Left lung (tissue), 10 donors: ENCODE measurements around the gene EIF6. TPM values are rescaled to one million over a fixed set of nuclear protein-coding genes. Genes with fewer than 3 reads are reported as not detected.

ENCODE experiments used
- ATAC-seq: fragments of 200-7000 bp; cut with Tn5 transposase; one replicate; pipeline ENCODE4 v1.9.1; 2020; ENCODE audit warnings: moderate library complexity
- DNase-seq, 4 donors: peaks; one replicate each; pipeline ENCODE4 v3.0.0-alpha.2; 2013 to 2020
- H3K27ac ChIP-seq, 2 donors: fragments of 200-600 bp; sonication (generic) in 1 of 2; one replicate each; pipeline versions ENCODE4 v1.5.0 to v1.8.0; 2020 to 2021
- H3K27me3 ChIP-seq, 2 donors: fragments of 200-600 bp; sonication (generic) in 1 of 2; one replicate each; pipeline versions ENCODE4 v1.5.0 to v1.8.0; 2020 to 2021
- H3K36me3 ChIP-seq, 2 donors: fragments of 200-600 bp; sonication (generic) in 1 of 2; one replicate each; pipeline versions ENCODE4 v1.5.0 to v1.8.0; 2020 to 2021
- H3K4me1 ChIP-seq, 2 donors: fragments of 200-600 bp; one replicate each; pipeline ENCODE4 v1.8.0; 2021
- H3K4me3 ChIP-seq, 2 donors: fragments of 200-600 bp; sonication (generic) in 1 of 2; one replicate each; pipeline versions ENCODE4 v1.5.0 to v1.8.0; 2020 to 2021; ENCODE audit warnings: mild to moderate bottlenecking in 1 of 2
- H3K9me3 ChIP-seq, 2 donors: fragments of 200-600 bp; sonication (generic) in 1 of 2; one replicate each; pipeline versions ENCODE4 v1.5.0 to v1.8.0; 2020 to 2021
- intact Hi-C, 2 donors: fragments of 100-400 bp; cut with DNase I; formaldehyde crosslinking; loops; one replicate each; pipeline versions ENCODE4 v1.11.2 to v1.14.2; 2022
- polyA plus RNA-seq, 6 donors: library from polyadenylated mRNA; unstranded; fragments of 120-200 nt; gene quantifications; one replicate each; pipeline ENCODE4 v1.2.1, GENCODE V29; 2013; ENCODE audit not compliant: insufficient read length in 6 of 6
- total RNA-seq, 2 donors: library from RNA; stranded (reverse); fragmentation: NEBNext Ultra II Directional; extraction: Animal tissue kit (Norgen Biotek cat#: 25700); gene quantifications; one replicate each; pipeline ENCODE4 v1.2.1, GENCODE V29; 2021
- TF ChIP-seq, protein P1 (sequence below), 2 donors: fragments of 200-600 bp; sonication (generic) in 1 of 2; IDR thresholded peaks; one replicate each; pipeline versions ENCODE4 v1.5.0 to v1.8.0; 2021; ENCODE audit warnings: antibody characterized with exemption in 2 of 2
- donor health status: DM: no; HTN: yes; CAD: no.
- donor health status: DM: no; HTN: no; CAD: no.

Gene EIF6
- total and polyA plus RNA-seq, 8 donors = 95.6 to 111 (median 107) TPM

DNA sequence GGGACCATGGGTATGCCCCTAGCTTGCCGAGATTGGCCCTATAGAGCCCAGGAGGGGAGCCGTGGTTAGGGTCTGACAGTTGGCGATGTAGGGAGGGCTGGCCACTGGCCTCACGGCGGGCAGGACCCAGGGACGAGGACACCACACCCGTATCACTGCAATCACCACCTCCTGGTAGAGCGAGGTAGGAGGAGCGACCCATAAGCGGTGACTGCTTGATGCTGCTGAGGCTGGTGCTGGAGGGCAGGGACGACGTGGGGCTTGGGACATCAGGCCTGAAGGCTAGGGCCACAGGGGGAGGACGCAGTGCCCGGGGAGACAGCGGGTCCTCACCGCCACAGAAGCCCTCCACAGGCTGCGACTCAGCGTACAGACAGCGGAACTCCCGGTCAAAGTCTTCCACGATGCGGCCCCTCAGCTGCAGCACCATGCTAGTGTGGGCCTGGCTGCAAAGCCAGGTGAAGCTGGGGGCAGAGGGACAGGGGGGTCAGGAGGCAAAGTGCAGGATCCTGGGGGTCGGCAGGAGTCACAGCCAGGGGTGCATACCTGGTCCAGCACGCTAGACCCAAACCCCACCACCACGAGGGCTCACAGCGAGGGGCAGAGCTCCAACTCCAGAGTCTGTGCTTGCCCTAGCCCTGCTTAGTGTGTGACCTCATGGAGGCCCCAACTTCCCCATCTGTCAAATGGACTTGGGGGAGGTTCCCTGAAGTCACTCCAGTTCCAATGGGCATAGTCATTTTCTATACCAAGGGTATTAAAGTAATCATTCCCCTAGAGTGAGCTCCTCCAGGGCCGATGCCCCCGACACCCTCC lies 3.1 kb upstream of the EIF6 start:
- peak in 1 of 4 donors; percentile 72 for DNase-seq
- H3K27ac ChIP-seq = no peak overlapping the region
- peaks cover 10 to 19% of the 10 kb centered on the region in 2 donors for H3K4me1 ChIP-seq
- intact Hi-C loops = no loop called here
- ATAC-seq = no peak
- no peaks in the 10 kb centered on the region for H3K9me3 ChIP-seq
- H3K4me3 ChIP-seq = no peak overlapping the region
- TF ChIP-seq, protein P1, sequence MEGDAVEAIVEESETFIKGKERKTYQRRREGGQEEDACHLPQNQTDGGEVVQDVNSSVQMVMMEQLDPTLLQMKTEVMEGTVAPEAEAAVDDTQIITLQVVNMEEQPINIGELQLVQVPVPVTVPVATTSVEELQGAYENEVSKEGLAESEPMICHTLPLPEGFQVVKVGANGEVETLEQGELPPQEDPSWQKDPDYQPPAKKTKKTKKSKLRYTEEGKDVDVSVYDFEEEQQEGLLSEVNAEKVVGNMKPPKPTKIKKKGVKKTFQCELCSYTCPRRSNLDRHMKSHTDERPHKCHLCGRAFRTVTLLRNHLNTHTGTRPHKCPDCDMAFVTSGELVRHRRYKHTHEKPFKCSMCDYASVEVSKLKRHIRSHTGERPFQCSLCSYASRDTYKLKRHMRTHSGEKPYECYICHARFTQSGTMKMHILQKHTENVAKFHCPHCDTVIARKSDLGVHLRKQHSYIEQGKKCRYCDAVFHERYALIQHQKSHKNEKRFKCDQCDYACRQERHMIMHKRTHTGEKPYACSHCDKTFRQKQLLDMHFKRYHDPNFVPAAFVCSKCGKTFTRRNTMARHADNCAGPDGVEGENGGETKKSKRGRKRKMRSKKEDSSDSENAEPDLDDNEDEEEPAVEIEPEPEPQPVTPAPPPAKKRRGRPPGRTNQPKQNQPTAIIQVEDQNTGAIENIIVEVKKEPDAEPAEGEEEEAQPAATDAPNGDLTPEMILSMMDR (IDR thresholded peaks at IDR 0.05) = no peak
- no peaks in the 10 kb centered on the region for H3K36me3 ChIP-seq
- H3K27me3 ChIP-seq = peaks cover 0 to 13% of the 10 kb centered on the region in 2 donors

DNA sequence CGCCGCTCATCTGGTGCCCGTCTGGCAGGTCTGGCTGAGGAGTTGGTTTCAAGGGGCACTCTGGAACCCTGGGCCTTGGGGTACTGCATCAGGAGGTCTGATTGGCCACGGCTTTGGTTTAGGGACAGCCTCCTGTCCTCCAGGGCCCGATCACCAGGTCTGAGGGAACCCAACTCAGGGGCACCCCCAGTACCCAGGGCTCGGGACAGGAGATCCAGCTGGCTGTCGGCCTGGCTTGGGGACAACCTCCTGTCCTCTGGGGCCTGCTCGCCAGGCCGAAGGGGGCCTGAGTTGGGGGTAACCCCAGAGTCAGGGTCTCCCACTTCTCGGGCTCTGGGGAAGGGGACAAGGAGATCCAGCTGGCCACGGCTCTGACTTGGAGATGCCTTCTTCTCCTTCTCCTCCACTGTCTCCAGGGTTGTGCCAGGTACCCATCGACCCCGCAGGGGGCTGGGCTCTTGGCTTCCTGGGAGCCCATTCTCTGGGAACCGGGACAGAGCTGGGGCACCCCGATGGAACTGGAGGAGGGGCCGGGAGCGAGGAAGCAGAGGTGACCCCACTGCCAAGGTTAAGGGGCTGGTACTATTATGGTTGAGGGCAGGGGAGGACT lies 2.4 kb upstream of the EIF6 start:
- intact Hi-C loops = no loop called here
- Histone ChIP-seq H3K27me3 (peaks cover 0 to 6% of the 10 kb centered on the region in 2 donors), H3K9me3 (no peaks in the 10 kb centered on the region), H3K36me3 (peaks cover 0 to 4% of the 10 kb centered on the region in 2 donors), H3K4me1 (peaks cover 10 to 22% of the 10 kb centered on the region in 2 donors), H3K27ac (no peak overlapping the region), H3K4me3 (no peak overlapping the region)
- TF ChIP-seq, protein P1 (IDR thresholded peaks at IDR 0.05) = no peak
- peak in 1 of 4 donors; percentile 69 for DNase-seq
- ATAC-seq = no peak

DNA sequence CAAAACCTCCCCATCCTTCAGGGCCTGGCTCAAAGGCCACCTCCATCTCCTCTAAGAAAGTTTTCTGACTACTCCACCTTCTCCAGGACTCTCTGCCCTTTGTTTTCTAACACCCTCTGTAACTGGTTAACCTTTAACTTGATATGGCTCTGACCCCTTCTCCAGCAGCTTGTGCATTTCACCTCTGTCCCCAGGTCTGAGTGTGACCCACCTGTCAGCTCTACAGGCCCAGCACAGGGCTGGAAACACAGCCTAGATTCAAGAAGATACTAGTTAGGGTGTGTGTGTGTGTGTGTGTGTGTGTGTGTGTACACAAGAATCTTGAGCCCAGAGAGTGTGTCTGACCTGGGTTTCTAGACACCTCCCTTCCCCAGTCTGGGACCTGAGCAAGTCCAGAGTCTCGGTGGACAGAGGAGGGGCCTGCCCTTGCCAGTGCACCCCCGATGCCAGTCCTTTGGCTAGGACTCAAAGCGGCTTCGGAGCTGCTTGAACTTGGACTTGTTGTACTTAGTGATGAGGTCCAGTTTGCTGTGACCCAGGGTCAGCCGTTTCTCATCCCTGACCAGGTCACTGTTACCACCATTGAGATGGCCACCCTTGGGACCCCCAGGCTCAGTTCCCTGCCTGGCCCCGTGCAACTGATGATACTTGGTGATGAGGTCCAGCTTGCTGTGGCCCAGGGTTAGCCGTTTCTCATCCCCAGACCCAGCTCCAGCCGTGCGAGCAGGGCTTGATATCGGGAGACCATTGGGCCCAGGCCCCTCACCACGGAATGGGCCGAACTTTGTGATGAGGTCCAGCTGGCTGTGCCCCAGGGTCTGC lies 1.7 kb upstream of the EIF6 start:
- Histone ChIP-seq H3K27ac (no peak overlapping the region), H3K27me3 (no peaks in the 10 kb centered on the region), H3K4me1 (peaks cover 10 to 22% of the 10 kb centered on the region in 2 donors), H3K36me3 (peaks cover 0 to 11% of the 10 kb centered on the region in 2 donors), H3K9me3 (no peaks in the 10 kb centered on the region), H3K4me3 (no peak overlapping the region)
- DNase-seq (no peak), ATAC-seq (no peak)
- TF ChIP-seq, protein P1 (IDR thresholded peaks at IDR 0.05) = no peak
- intact Hi-C loops = no loop called here

DNA sequence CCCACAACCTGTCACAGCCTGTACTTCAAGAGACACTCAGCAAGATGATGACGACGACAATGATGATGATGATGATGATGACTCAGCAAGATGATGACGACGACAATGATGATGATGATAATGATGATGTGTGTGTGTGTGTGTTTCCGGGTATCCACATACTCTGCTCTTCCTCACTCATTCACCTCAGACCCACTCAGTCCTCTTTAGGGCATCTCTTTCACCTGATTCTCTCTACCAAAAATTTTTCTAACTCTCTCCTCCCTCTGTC lies 1.2 kb upstream of the EIF6 start:
- DNase-seq = no peak
- peaks cover 10 to 22% of the 10 kb centered on the region in 2 donors for H3K4me1 ChIP-seq
- H3K27me3 ChIP-seq = no peaks in the 10 kb centered on the region
- no peaks in the 10 kb centered on the region for H3K9me3 ChIP-seq
- TF ChIP-seq, protein P1 (IDR thresholded peaks at IDR 0.05) = no peak
- ATAC-seq = no peak
- intact Hi-C loops = no loop called here
- H3K4me3 ChIP-seq = no peak overlapping the region
- no peak overlapping the region for H3K27ac ChIP-seq
- peaks cover 0 to 17% of the 10 kb centered on the region in 2 donors for H3K36me3 ChIP-seq
